Endothelial cell of umbilical vein (primary cell): Measurements from ENCODE around the gene C6orf163. TPM values are rescaled to one million over a fixed set of nuclear protein-coding genes. Genes with fewer than 3 reads are reported as not detected.

Experiments used
- BruUV-seq: library from RNA; stranded (reverse); fragments of 400-500 nt; replicated peaks from 2 replicates; lab custom pipeline; 2021; lab: Mats Ljungman, UMichigan
- CTCF ChIA-PET: fragments of 300-600, 350-600 bp; sonication (Branson Sonifier 250); formaldehyde crosslinking; loops from one replicate; lab custom pipeline; 2021; ENCODE audit warnings: antibody characterized with exemption, inconsistent platforms; lab: Charles Lee
- POLR2A ChIA-PET: fragments of 300-600, 350-600 bp; sonication (Branson Sonifier 250); formaldehyde crosslinking; loops from one replicate; lab custom pipeline; 2021; ENCODE audit warnings: antibody characterized with exemption, inconsistent platforms; lab: Charles Lee
- DNase-seq: peaks from one replicate; pipeline ENCODE4 v3.0.0-alpha.2; 2011; ENCODE audit warnings: low read depth, low spot score
- FAIRE-seq: peaks from 2 replicates; lab custom pipeline; 2011; peaks lifted over from hg19 to GRCh38; lab: Jason Lieb, UNC
- H2AFZ ChIP-seq: 2 replicates; pipeline ENCODE4 v1.6.0; 2012; ENCODE audit warnings: low read depth, low read length, control low read depth, inconsistent platforms
- H3K27ac ChIP-seq: 2 replicates; pipeline ENCODE4 v1.5.1; 2011; ENCODE audit warnings: low read depth, mild to moderate bottlenecking, control low read depth, low read length, moderate library complexity; ENCODE audit not compliant: insufficient read depth
- H3K27me3 ChIP-seq, 2 experiments: 2 replicates each; pipeline versions ENCODE4 v1.6.0 to v1.6.1; 2011; ENCODE audit warnings: low read length in 2 of 2, mixed read lengths in 1 of 2; ENCODE audit not compliant: control insufficient read depth in 2 of 2, insufficient read depth in 2 of 2
- H3K36me3 ChIP-seq, 2 experiments: 2 replicates in 1 of 2; 3 replicates in 1 of 2; pipeline ENCODE4 v1.5.1; 2011; ENCODE audit warnings: low read length in 2 of 2, mild to moderate bottlenecking in 1 of 2, moderate library complexity in 1 of 2; ENCODE audit not compliant: control insufficient read depth in 2 of 2, insufficient read depth in 2 of 2; ENCODE audit errors: extremely low read depth in 1 of 2
- H3K4me1 ChIP-seq: 3 replicates; pipeline ENCODE4 v1.5.1; 2011; ENCODE audit warnings: mild to moderate bottlenecking, low read length; ENCODE audit not compliant: control insufficient read depth, insufficient read depth; ENCODE audit errors: extremely low read depth
- H3K4me2 ChIP-seq: 2 replicates; pipeline ENCODE4 v1.6.1; 2011; ENCODE audit warnings: low read length, control low read depth, mixed read lengths; ENCODE audit not compliant: insufficient read depth
- H3K4me3 ChIP-seq, 3 experiments: fragments of 200-600 bp in 1 of 3; sonication (generic), shearing (Covaris generic) in 1 of 3; replicated peaks in 1 of 3; 2 replicates each; pipeline ENCODE4 v1.5.1; 2011 to 2016; ENCODE audit warnings: control low read depth in 3 of 3, low read length in 3 of 3, mild to moderate bottlenecking in 2 of 3, inconsistent platforms in 1 of 3, low read depth in 1 of 3, moderate library complexity in 1 of 3; ENCODE audit not compliant: insufficient read depth in 1 of 3
- H3K79me2 ChIP-seq: 2 replicates; pipeline ENCODE4 v1.6.0; 2012; ENCODE audit warnings: low read length, inconsistent platforms; ENCODE audit not compliant: control insufficient read depth, insufficient read depth
- H3K9ac ChIP-seq: replicated peaks from 2 replicates; pipeline ENCODE3; 2011; ENCODE audit warnings: low read length, control low read depth; ENCODE audit not compliant: insufficient read depth; ENCODE audit errors: extremely low read depth
- H3K9me1 ChIP-seq: replicated peaks from 3 replicates; pipeline ENCODE4 v1.6.0; 2011; ENCODE audit warnings: mild to moderate bottlenecking, low read length; ENCODE audit not compliant: control insufficient read depth, insufficient read depth; ENCODE audit errors: extremely low read depth
- H3K9me3 ChIP-seq: replicated peaks from 2 replicates; pipeline ENCODE4 v1.5.1; 2012; ENCODE audit warnings: low read length, inconsistent platforms; ENCODE audit not compliant: control insufficient read depth, insufficient read depth
- H4K20me1 ChIP-seq: replicated peaks from 2 replicates; pipeline ENCODE3; 2011; ENCODE audit warnings: mild to moderate bottlenecking, low read length; ENCODE audit not compliant: control insufficient read depth, insufficient read depth; ENCODE audit errors: extremely low read depth
- CTCF ChIP-seq, 2 donors: IDR thresholded peaks; 1 replicate in 1 of 2; 2 replicates in 1 of 2; pipeline ENCODE4 v1.5.1; 2011; ENCODE audit warnings: low read length in 2 of 2, mild to moderate bottlenecking in 2 of 2, moderate library complexity in 2 of 2, control low read depth in 1 of 2, inconsistent platforms in 1 of 2, low read depth in 1 of 2; ENCODE audit not compliant: insufficient read depth in 1 of 2; ENCODE audit errors: extremely low read depth in 1 of 2
- EZH2 ChIP-seq: IDR thresholded peaks from 2 replicates; pipeline ENCODE4 v1.6.1; 2012; ENCODE audit warnings: borderline replicate concordance, low read depth, mild to moderate bottlenecking, moderate library complexity, low read length, inconsistent platforms; ENCODE audit not compliant: severe bottlenecking
- FOS ChIP-seq: IDR thresholded peaks from 2 replicates; pipeline ENCODE4 v1.6.1; 2011; ENCODE audit warnings: mild to moderate bottlenecking, low read length, moderate library complexity, borderline replicate concordance; ENCODE audit not compliant: insufficient read depth
- GATA2 ChIP-seq: IDR thresholded peaks from 2 replicates; pipeline ENCODE4 v1.7.0; 2011; ENCODE audit warnings: low read depth, mild to moderate bottlenecking, moderate library complexity, mixed read lengths, low read length; ENCODE audit not compliant: insufficient read length, insufficient read depth
- JUN ChIP-seq: IDR thresholded peaks from 2 replicates; pipeline ENCODE4 v1.6.1; 2011; ENCODE audit warnings: borderline replicate concordance, low read depth; ENCODE audit not compliant: insufficient read length, insufficient read depth
- MAX ChIP-seq: IDR thresholded peaks from 2 replicates; pipeline ENCODE4 v1.6.1; 2011; ENCODE audit not compliant: insufficient read depth, insufficient read length
- MYC ChIP-seq: IDR thresholded peaks from one replicate; pipeline ENCODE4 v1.6.1; 2011; ENCODE audit warnings: mild to moderate bottlenecking, low read depth, low read length
- POLR2A ChIP-seq: IDR thresholded peaks from 2 replicates; pipeline ENCODE4 v1.6.1; 2012; ENCODE audit warnings: low read depth, mild to moderate bottlenecking, control low read depth, low read length
- POLR2AphosphoS5 ChIP-seq: IDR thresholded peaks from 2 replicates; pipeline ENCODE4 v1.6.1; 2012; ENCODE audit warnings: low read depth, mild to moderate bottlenecking, control low read depth, low read length, moderate library complexity; ENCODE audit not compliant: insufficient read depth
- dilution Hi-C: fragments of 300-500 bp; cut with MboI; formaldehyde crosslinking; loops from one replicate; pipeline ENCODE4 v1.15.0; 2019; ENCODE audit warnings: low sequenced_read_pairs; ENCODE audit not compliant: extremely low pct_ligation_motif_present
- intact Hi-C: fragments of 100-400 bp; cut with micrococcal nuclease; formaldehyde crosslinking; loops from one replicate; pipeline ENCODE4 v1.10.0; 2022
- polyA plus RNA-seq, 4 experiments: library from polyadenylated mRNA; depleted of rRNA in 3 of 4; stranded (reverse) in 3 of 4; unstranded in 1 of 4; fragments of >200 nt; gene quantifications; 2 replicates each; pipeline versions ENCODE4 v1.2.1 to v1.2.3, GENCODE V29; 2011 to 2012; ENCODE audit warnings: missing spikeins in 1 of 4
- total RNA-seq: library from RNA; stranded (reverse); gene quantifications from 2 replicates; pipeline ENCODE4 v1.2.3, GENCODE V29; 2021

Gene C6orf163
- total and polyA plus RNA-seq, 2 donors (not counting 3 experiments of a cell fraction or from before 2014, with no cell fraction given): 0.29 to 2.5 TPM

- intact Hi-C loops (no loop called here), dilution Hi-C loops (no loop called here)
- H3K27me3 ChIP-seq: no peaks in the 10 kb centered on the region
- H3K4me1 ChIP-seq: no peaks in the 10 kb centered on the region
- no peaks in the 10 kb centered on the region for H3K36me3 ChIP-seq
- FAIRE-seq (no peak), DNase-seq (no peak)
- no TSS peak for BruUV-seq
- no peak overlapping the region for H2AFZ ChIP-seq
- no peak for TF ChIP-seq JUN
- no peak for TF ChIP-seq CTCF (IDR thresholded peaks at IDR 0.05; ENCODE audit: extremely low read depth in 1 of 2, insufficient read depth in 1 of 2, low read depth in 1 of 2, low read length in 2 of 2)
- TF ChIP-seq MYC: no peak
- TF ChIP-seq POLR2AphosphoS5: no peak
- no peak for TF ChIP-seq MAX
- no peak for TF ChIP-seq FOS
- TF ChIP-seq GATA2: no peak
- TF ChIP-seq EZH2: no peak
- no peak for TF ChIP-seq POLR2A
- H4K20me1 ChIP-seq: no peaks in the 10 kb centered on the region
- ChIA-PET CTCF (no interaction called here), POLR2A (no interaction called here)
- no peak overlapping the region for H3K4me2 ChIP-seq
- H3K9me1 ChIP-seq: no peaks in the 10 kb centered on the region
- H3K4me3 ChIP-seq: no peak overlapping the region
- no peak overlapping the region for H3K9ac ChIP-seq
- no peak overlapping the region for H3K27ac ChIP-seq
- no peaks in the 10 kb centered on the region for H3K79me2 ChIP-seq
- no peaks in the 10 kb centered on the region for H3K9me3 ChIP-seq
Observed at GRCh38 chr6:87351583-87351982, 7.0 kb downstream of the C6orf163 start.
